Panc1 (cell line): Measurements from ENCODE around the gene ZNF738. TPM values are rescaled to one million over a fixed set of nuclear protein-coding genes. Genes with fewer than 3 reads are reported as not detected.

Source experiments
- ATAC-seq: fragments of 200-7000 bp; cut with Tn5 transposase; 2 replicates; pipeline ENCODE4 v1.9.1; 2020; ENCODE audit warnings: mild to moderate bottlenecking, moderate library complexity
- BruUV-seq: library from RNA; stranded (reverse); fragments of 400-500 nt; replicated peaks from 2 replicates; lab custom pipeline; 2021; lab: Mats Ljungman, UMichigan
- CTCF ChIA-PET: fragments of 300-600 bp; sonication (Branson Sonifier 250); formaldehyde crosslinking; loops from one replicate; lab custom pipeline; 2022; ENCODE audit warnings: antibody characterized with exemption; lab: Charles Lee
- POLR2A ChIA-PET: fragments of 300-600 bp; sonication (Branson Sonifier 250); formaldehyde crosslinking; loops from one replicate; lab custom pipeline; 2022; ENCODE audit warnings: antibody characterized with exemption; lab: Charles Lee
- DNase-seq: peaks from one replicate; pipeline ENCODE4 v3.0.0-alpha.2; 2010; ENCODE audit warnings: low read depth, low spot score
- H3K27ac ChIP-seq: 2 replicates; pipeline ENCODE4 v1.5.1; 2011; ENCODE audit warnings: mild to moderate bottlenecking, low read length, inconsistent platforms
- H3K27me3 ChIP-seq: fragments of 200-500 bp; sonication (Bioruptor generic); 2 replicates; pipeline ENCODE4 v1.6.0; 2014; ENCODE audit warnings: low read length, inconsistent platforms; ENCODE audit not compliant: control insufficient read depth, insufficient read depth
- H3K36me3 ChIP-seq: fragments of 200-500 bp; sonication (Bioruptor generic); 2 replicates; pipeline ENCODE4 v1.5.1; 2014; ENCODE audit warnings: inconsistent platforms, mild to moderate bottlenecking, low read length, moderate library complexity; ENCODE audit not compliant: control insufficient read depth, insufficient read depth
- H3K4me1 ChIP-seq: 2 replicates; pipeline ENCODE4 v1.5.1; 2011; ENCODE audit warnings: inconsistent platforms, mild to moderate bottlenecking, low read length, moderate library complexity; ENCODE audit not compliant: control insufficient read depth, insufficient read depth
- H3K4me3 ChIP-seq, 2 experiments: 2 replicates each; pipeline ENCODE4 v1.5.1; 2011 to 2012; ENCODE audit warnings: low read depth in 2 of 2, low read length in 2 of 2, mild to moderate bottlenecking in 2 of 2, inconsistent platforms in 1 of 2, moderate library complexity in 1 of 2
- H3K9me3 ChIP-seq: fragments of 200-500 bp; sonication (Bioruptor generic); 2 replicates; pipeline ENCODE4 v1.5.1; 2014; ENCODE audit warnings: low read depth, mild to moderate bottlenecking, inconsistent platforms, low read length, moderate library complexity; ENCODE audit not compliant: control insufficient read depth, insufficient read depth
- CTCF ChIP-seq: fragments of 450-650 bp; IDR thresholded peaks from 2 replicates; pipeline ENCODE4 v1.5.1; 2017; ENCODE audit warnings: mild to moderate bottlenecking
- POLR2AphosphoS5 ChIP-seq: IDR thresholded peaks from 2 replicates; pipeline ENCODE4 v1.6.1; 2012; ENCODE audit warnings: mild to moderate bottlenecking, low read depth, low read length, moderate library complexity
- REST ChIP-seq, 2 experiments: IDR thresholded peaks; 2 replicates each; pipeline ENCODE4 v1.6.1; 2011 to 2012; ENCODE audit warnings: low read depth in 2 of 2, control low read depth in 1 of 2, low read length in 1 of 2, mild to moderate bottlenecking in 1 of 2, moderate library complexity in 1 of 2; ENCODE audit not compliant: insufficient read depth in 1 of 2
- SIN3A ChIP-seq: IDR thresholded peaks from 2 replicates; pipeline ENCODE4 v1.6.1; 2012; ENCODE audit warnings: low read depth, mild to moderate bottlenecking, low read length, moderate library complexity, borderline replicate concordance; ENCODE audit not compliant: insufficient read depth
- TCF7L2 ChIP-seq: IDR thresholded peaks from 2 replicates; pipeline ENCODE4 v1.6.1; 2011; ENCODE audit warnings: mild to moderate bottlenecking, low read depth, low read length, inconsistent platforms
- in situ Hi-C: cut with HindIII; loops from 2 replicates; pipeline ENCODE4 v1.10.0; 2016; ENCODE audit warnings: low sequenced_read_pairs, low pct_unique_long_range_greater_than_20kb
- intact Hi-C: fragments of 100-400 bp; cut with micrococcal nuclease; formaldehyde crosslinking; loops from one replicate; pipeline ENCODE4 v1.10.0; 2022; ENCODE audit not compliant: unreplicated experiment
- total RNA-seq: library from RNA; stranded (reverse); gene quantifications from one replicate; pipeline ENCODE4 v1.2.1, GENCODE V29; 2021; ENCODE audit not compliant: unreplicated experiment

ZNF738 gene
- total RNA-seq, 1 experiment from 2014 or later, result 9.7 TPM

DNA sequence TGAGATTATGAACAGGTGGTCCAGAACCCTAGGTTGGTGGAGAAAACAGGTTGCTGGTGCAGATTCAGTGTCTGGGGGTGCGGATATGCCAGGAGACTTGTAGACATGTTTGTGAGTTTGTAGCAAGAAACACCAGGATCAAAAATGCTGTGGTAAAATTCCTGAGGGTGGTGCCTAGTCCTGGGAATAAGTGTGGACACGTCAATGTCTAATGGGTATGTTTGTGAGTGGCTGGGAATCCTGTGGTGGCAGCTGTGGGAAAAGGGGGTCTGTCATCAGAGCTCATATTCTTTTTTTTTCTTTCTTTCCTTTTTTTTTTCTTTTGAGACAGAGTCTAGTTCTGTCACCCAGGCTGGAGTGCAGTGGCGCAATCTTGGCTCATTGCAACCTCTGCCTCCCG is 36.8 kb upstream of the ZNF738 start:
- in situ Hi-C loops, result no loop called here

DNA sequence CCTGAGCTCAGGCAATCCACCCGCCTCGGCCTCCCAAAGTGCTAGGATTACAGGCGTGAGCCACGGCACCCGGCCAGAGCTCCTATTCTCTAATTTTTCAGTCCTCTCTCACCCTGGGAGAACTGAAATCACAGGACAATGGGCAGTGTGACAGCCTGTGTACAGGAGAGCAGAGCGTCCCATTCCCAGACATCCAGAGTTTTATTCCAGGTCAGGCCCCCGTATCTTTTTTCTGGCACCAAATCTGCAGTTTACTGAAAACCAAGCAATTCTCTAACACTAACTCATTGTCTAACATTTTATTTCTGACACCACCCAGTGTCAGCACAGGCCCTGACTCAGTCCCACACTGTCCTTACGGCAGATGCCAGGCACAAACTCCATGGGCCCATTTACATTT is 36.3 kb upstream of the ZNF738 start:
- intact Hi-C loops, result no loop called here
- Histone ChIP-seq H3K4me3 (no peak overlapping the region), H3K27ac (no peak overlapping the region), H3K4me1 (no peaks in the 10 kb centered on the region), H3K9me3 (no peaks in the 10 kb centered on the region), H3K36me3 (no peaks in the 10 kb centered on the region), H3K27me3 (no peaks in the 10 kb centered on the region)
- no TSS peak for BruUV-seq
- DNase-seq (no peak), ATAC-seq (no peak)
- POLR2A ChIA-PET, result no interaction called here
- TF ChIP-seq CTCF, result no peak
- in situ Hi-C loops, result no loop called here
- CTCF ChIA-PET, result interaction anchor here (0.5 to 0.6 kb wide), 2 partner anchors 107 to 161 kb away, joined by 3 to 7 read pairs; no protein-coding TSS in a partner anchor

More for the DNA sequence above, 36.8 kb upstream of the ZNF738 start:
- H3K27me3 ChIP-seq, result no peaks in the 10 kb centered on the region
- H3K9me3 ChIP-seq, result no peaks in the 10 kb centered on the region
- H3K4me1 ChIP-seq, result no peaks in the 10 kb centered on the region
- ATAC-seq (no peak), DNase-seq (no peak)
- TF ChIP-seq REST (IDR thresholded peaks at IDR 0.05; ENCODE audit: insufficient read depth in 1 of 2, low read depth in 2 of 2, low read length in 1 of 2) (no peak), POLR2AphosphoS5 (no peak), CTCF (no peak), SIN3A (no peak), TCF7L2 (no peak)
- H3K27ac ChIP-seq, result no peak overlapping the region
- no peaks in the 10 kb centered on the region for H3K36me3 ChIP-seq
- ChIA-PET POLR2A (no interaction called here), CTCF (interaction anchor here (0.5 kb wide), 1 partner anchor 162 kb away, joined by 3 read pairs; no protein-coding TSS in a partner anchor)
- H3K4me3 ChIP-seq, result no peak overlapping the region
- intact Hi-C loops, result no loop called here
- BruUV-seq, result no TSS peak
